ENCODE results near the gene UCKL1.

Gene UCKL1

GRCh38 chr20:63940472-63941266 is 15.5 kb downstream of the UCKL1 start:
- no peaks in the 10 kb centered on the region for H3K27me3 ChIP-seq (ENCODE audit: insufficient read depth, low read depth, severe bottlenecking)
- no peaks in the 10 kb centered on the region for H3K9me3 ChIP-seq (ENCODE audit: severe bottlenecking)
- no peak for DNase-seq
- peaks cover 9% of the 10 kb centered on the region for H3K36me3 ChIP-seq
- no peak for TF ChIP-seq CTCF (IDR thresholded peaks at IDR 0.05; ENCODE audit: low read depth, low read length)
- no peak overlapping the region for H3K27ac ChIP-seq
- no peak overlapping the region for H3K4me3 ChIP-seq (ENCODE audit: low read depth, low read length)

GRCh38 chr20:63940071-63940471 is 16.1 kb downstream of the UCKL1 start:
- Histone ChIP-seq H3K36me3 (peaks cover 9% of the 10 kb centered on the region), H3K27ac (no peak overlapping the region), H3K9me3 (ENCODE audit: severe bottlenecking) (no peaks in the 10 kb centered on the region), H3K4me3 (ENCODE audit: low read depth, low read length) (no peak overlapping the region), H3K27me3 (ENCODE audit: insufficient read depth, low read depth, severe bottlenecking) (no peaks in the 10 kb centered on the region)
- no peak for DNase-seq
- no peak for TF ChIP-seq CTCF (IDR thresholded peaks at IDR 0.05; ENCODE audit: low read depth, low read length)

- H3K4me3 ChIP-seq (ENCODE audit: low read depth, low read length) = no peak overlapping the region
- H3K36me3 ChIP-seq = peaks cover 7% of the 10 kb centered on the region
Measured at GRCh38 chr20:63939061-63939935, 16.9 kb downstream of the UCKL1 start.

GRCh38 chr20:63937596-63937995 is 18.6 kb downstream of the UCKL1 start:
- DNase-seq = no peak
- no peak overlapping the region for H3K27ac ChIP-seq
- peaks cover 7% of the 10 kb centered on the region for H3K36me3 ChIP-seq

More at GRCh38 chr20:63939061-63939935, 16.9 kb downstream of the UCKL1 start:
- H3K9me3 ChIP-seq (ENCODE audit: severe bottlenecking) = no peaks in the 10 kb centered on the region
- DNase-seq = no peak
- H3K27ac ChIP-seq = no peak overlapping the region
- TF ChIP-seq CTCF (IDR thresholded peaks at IDR 0.05; ENCODE audit: low read depth, low read length) = no peak
- no peaks in the 10 kb centered on the region for H3K27me3 ChIP-seq (ENCODE audit: insufficient read depth, low read depth, severe bottlenecking)

GRCh38 chr20:63935447-63935846 is 20.8 kb downstream of the UCKL1 start:
- Histone ChIP-seq H3K4me3 (ENCODE audit: low read depth, low read length) (no peak overlapping the region), H3K27ac (no peak overlapping the region), H3K9me3 (ENCODE audit: severe bottlenecking) (no peaks in the 10 kb centered on the region), H3K27me3 (ENCODE audit: insufficient read depth, low read depth, severe bottlenecking) (no peaks in the 10 kb centered on the region), H3K36me3 (peaks cover 14% of the 10 kb centered on the region)
- no peak for DNase-seq
- no peak for TF ChIP-seq CTCF (IDR thresholded peaks at IDR 0.05; ENCODE audit: low read depth, low read length)

More at GRCh38 chr20:63937596-63937995, 18.6 kb downstream of the UCKL1 start:
- Histone ChIP-seq H3K27me3 (ENCODE audit: insufficient read depth, low read depth, severe bottlenecking) (no peaks in the 10 kb centered on the region), H3K4me3 (ENCODE audit: low read depth, low read length) (no peak overlapping the region), H3K9me3 (ENCODE audit: severe bottlenecking) (no peaks in the 10 kb centered on the region)
- TF ChIP-seq CTCF (IDR thresholded peaks at IDR 0.05; ENCODE audit: low read depth, low read length) = no peak
